Body of pancreas (tissue), 4 donors: ENCODE results near the gene JADE1.

Source experiments
- CTCF ChIP-seq, 7 experiments: fragments of 450-650 bp in 4 of 7; fragments of 200-600 bp in 3 of 7; sonication (generic) in 3 of 7; IDR thresholded peaks; one replicate each; pipeline ENCODE4 v1.5.1; 2016 to 2019; ENCODE audit warnings: antibody characterized with exemption in 7 of 7
- POLR2A ChIP-seq, 3 donors: fragments of 450-650 bp; IDR thresholded peaks; one replicate each; pipeline ENCODE4 v1.6.1; 2016; ENCODE audit warnings: antibody characterized with exemption in 3 of 3, mild to moderate bottlenecking in 2 of 3

- no peak for TF ChIP-seq CTCF (IDR thresholded peaks at IDR 0.05)
- TF ChIP-seq POLR2A (IDR thresholded peaks at IDR 0.05), result no peak
Measured at GRCh38 chr4:128879283-128879682, 69.8 kb downstream of the JADE1 start.
